ENCODE data around the gene COMTD1.

Gene COMTD1

GRCh38 chr10:75202321-75203045 lies 33.3 kb downstream of the COMTD1 start:
- no peak for TF ChIP-seq CTCF (IDR thresholded peaks at IDR 0.05)

GRCh38 chr10:75201793-75202307 lies 33.9 kb downstream of the COMTD1 start:
- TF ChIP-seq CTCF (IDR thresholded peaks at IDR 0.05), result no peak

GRCh38 chr10:75197906-75198305 lies 37.9 kb downstream of the COMTD1 start:
- no peak for TF ChIP-seq CTCF (IDR thresholded peaks at IDR 0.05)

GRCh38 chr10:75197066-75197465 lies 38.7 kb downstream of the COMTD1 start:
- no peak for TF ChIP-seq CTCF (IDR thresholded peaks at IDR 0.05)

GRCh38 chr10:75195035-75195763 lies 40.6 kb downstream of the COMTD1 start:
- no peak for TF ChIP-seq CTCF (IDR thresholded peaks at IDR 0.05)

GRCh38 chr10:75191821-75192568 lies 43.8 kb downstream of the COMTD1 start:
- no peak for TF ChIP-seq CTCF (IDR thresholded peaks at IDR 0.05)

- TF ChIP-seq CTCF (IDR thresholded peaks at IDR 0.05), result no peak
Measured at GRCh38 chr10:75189266-75190096, 46.3 kb downstream of the COMTD1 start.
